Spinal cord (tissue), 10 donors: ENCODE data around the gene PRKCB. TPM values are rescaled to one million over a fixed set of nuclear protein-coding genes. Genes with fewer than 3 reads are reported as not detected.

Experiments used
- DNase-seq, 6 donors: peaks; one replicate each; pipeline versions ENCODE4 v3.0.0 to v3.0.0-alpha.2; 2013 to 2015; ENCODE audit warnings: low spot score in 6 of 6, low read depth in 4 of 6
- H3K27ac ChIP-seq: one replicate; pipeline ENCODE4 v1.5.1; 2013; ENCODE audit warnings: low read depth, low read length, control low read depth
- H3K27me3 ChIP-seq: one replicate; pipeline ENCODE4 v1.6.1; 2013; ENCODE audit warnings: low read length; ENCODE audit not compliant: control insufficient read depth, insufficient read depth
- H3K36me3 ChIP-seq: one replicate; pipeline ENCODE4 v1.6.1; 2013; ENCODE audit warnings: low read length; ENCODE audit not compliant: control insufficient read depth, insufficient read depth
- H3K4me1 ChIP-seq: one replicate; pipeline ENCODE4 v1.6.1; 2013; ENCODE audit warnings: low read length; ENCODE audit not compliant: control insufficient read depth, insufficient read depth
- H3K4me3 ChIP-seq: one replicate; pipeline ENCODE4 v1.5.1; 2013; ENCODE audit warnings: low read depth, low read length, control low read depth
- H3K9me3 ChIP-seq: one replicate; pipeline ENCODE4 v1.6.1; 2013; ENCODE audit warnings: low read length; ENCODE audit not compliant: control insufficient read depth, insufficient read depth
- WGBS: methylation state at CpG from one replicate; pipeline ENCODE4 v1.1.5; 2013; ENCODE audit warnings: missing lambda C conversion rate; ENCODE audit not compliant: insufficient coverage; 5-methylcytosine and 5-hydroxymethylcytosine counted together
- polyA plus RNA-seq, 2 donors: library from polyadenylated mRNA; unstranded; fragments of 120-200 nt; gene quantifications; one replicate each; pipeline ENCODE4 v1.2.1, GENCODE V29; 2013; ENCODE audit not compliant: insufficient read length in 2 of 2
- total RNA-seq, 2 donors: library from RNA; depleted of rRNA in 1 of 2; stranded (reverse); fragments of 120-200 nt in 1 of 2; fragments of >200 nt in 1 of 2; gene quantifications; one replicate each; pipeline versions ENCODE4 v1.2.3 to v1.2.4, GENCODE V29; 2013 to 2014
- donor health status: healthy.

The PRKCB gene
- total and polyA plus RNA-seq, 4 donors, result 50.7 to 118 (median 87.9) TPM

GRCh38 chr16:23898682-23899430, 63.1 kb downstream of the PRKCB start:
- Histone ChIP-seq H3K36me3 (no peaks in the 10 kb centered on the region), H3K4me1 (no peaks in the 10 kb centered on the region), H3K27ac (no peak overlapping the region), H3K9me3 (no peaks in the 10 kb centered on the region), H3K27me3 (no peaks in the 10 kb centered on the region), H3K4me3 (no peak overlapping the region)
- WGBS, result 90% methylated on average over 6 of the region's 8 CpGs
- no peak for DNase-seq

GRCh38 chr16:23899869-23900268, 64.1 kb downstream of the PRKCB start:
- no peaks in the 10 kb centered on the region for H3K4me1 ChIP-seq
- H3K36me3 ChIP-seq, result no peaks in the 10 kb centered on the region
- H3K9me3 ChIP-seq, result no peaks in the 10 kb centered on the region
- no peak overlapping the region for H3K4me3 ChIP-seq
- H3K27me3 ChIP-seq, result no peaks in the 10 kb centered on the region
- no peak for DNase-seq
- no peak overlapping the region for H3K27ac ChIP-seq
- WGBS, result no CpG with 5 or more reads among the region's 2 CpGs

GRCh38 chr16:23900480-23901177, 64.8 kb downstream of the PRKCB start:
- no peaks in the 10 kb centered on the region for H3K27me3 ChIP-seq
- H3K36me3 ChIP-seq, result no peaks in the 10 kb centered on the region
- 69% methylated on average over 2 of the region's 7 CpGs for WGBS
- no peaks in the 10 kb centered on the region for H3K4me1 ChIP-seq
- H3K4me3 ChIP-seq, result no peak overlapping the region
- H3K27ac ChIP-seq, result no peak overlapping the region
- no peaks in the 10 kb centered on the region for H3K9me3 ChIP-seq
- DNase-seq, result no peak

- no peaks in the 10 kb centered on the region for H3K27me3 ChIP-seq
- 21% methylated on average over 10 of the region's 13 CpGs for WGBS
- H3K9me3 ChIP-seq, result no peaks in the 10 kb centered on the region
- no peak overlapping the region for H3K27ac ChIP-seq
- H3K4me3 ChIP-seq, result no peak overlapping the region
- no peaks in the 10 kb centered on the region for H3K36me3 ChIP-seq
- peak in 3 of 6 donors; percentile 29 to 90 (median 55) for DNase-seq
- H3K4me1 ChIP-seq, result no peaks in the 10 kb centered on the region
These were observed 65.6 kb downstream of the PRKCB start for GRCh38 chr16:23901178-23902033.

- Histone ChIP-seq H3K36me3 (no peaks in the 10 kb centered on the region), H3K9me3 (no peaks in the 10 kb centered on the region), H3K4me3 (no peak overlapping the region), H3K27ac (no peak overlapping the region), H3K4me1 (no peaks in the 10 kb centered on the region), H3K27me3 (no peaks in the 10 kb centered on the region)
- WGBS, result 80% methylated on average over 1 of the region's 4 CpGs
- DNase-seq, result no peak
These were observed 66.4 kb downstream of the PRKCB start for GRCh38 chr16:23902034-23902747.

GRCh38 chr16:23902748-23903414, 67.1 kb downstream of the PRKCB start:
- no peak for DNase-seq
- Histone ChIP-seq H3K27me3 (no peaks in the 10 kb centered on the region), H3K4me1 (peaks cover 5% of the 10 kb centered on the region), H3K9me3 (no peaks in the 10 kb centered on the region), H3K4me3 (no peak overlapping the region), H3K27ac (no peak overlapping the region), H3K36me3 (no peaks in the 10 kb centered on the region)
- 80% methylated on average over 3 of the region's 8 CpGs for WGBS

- Histone ChIP-seq H3K27ac (no peak overlapping the region), H3K9me3 (no peaks in the 10 kb centered on the region)
- WGBS, result 44% methylated on average over 2 of the region's 8 CpGs
These were observed 69.2 kb downstream of the PRKCB start for GRCh38 chr16:23905027-23905426.

GRCh38 chr16:23907457-23907902, 71.7 kb downstream of the PRKCB start:
- WGBS, result 100% methylated on average over 1 of the region's 5 CpGs

More at GRCh38 chr16:23905027-23905426, 69.2 kb downstream of the PRKCB start:
- H3K27me3 ChIP-seq, result no peaks in the 10 kb centered on the region
- no peaks in the 10 kb centered on the region for H3K36me3 ChIP-seq
- no peak overlapping the region for H3K4me3 ChIP-seq
- H3K4me1 ChIP-seq, result peaks cover 11% of the 10 kb centered on the region
- DNase-seq, result peak in 2 of 6 donors; percentile 55 to 67

More at GRCh38 chr16:23907457-23907902, 71.7 kb downstream of the PRKCB start:
- H3K27ac ChIP-seq, result no peak overlapping the region
- no peaks in the 10 kb centered on the region for H3K9me3 ChIP-seq
- no peak for DNase-seq
- H3K4me3 ChIP-seq, result no peak overlapping the region
- no peaks in the 10 kb centered on the region for H3K27me3 ChIP-seq
- peaks cover 11% of the 10 kb centered on the region for H3K4me1 ChIP-seq
- no peaks in the 10 kb centered on the region for H3K36me3 ChIP-seq
